ENCODE data around the gene LRRC18. TPM values are rescaled to one million over a fixed set of nuclear protein-coding genes. Genes with fewer than 3 reads are reported as not detected.

The LRRC18 gene
- total and polyA plus RNA-seq, 10 of the 15 experiments (the other 5 are each of a cell fraction or from before 2014, with no cell fraction given) = 0.16 to 0.47 (median 0.24) TPM; not detected in 6

DNA sequence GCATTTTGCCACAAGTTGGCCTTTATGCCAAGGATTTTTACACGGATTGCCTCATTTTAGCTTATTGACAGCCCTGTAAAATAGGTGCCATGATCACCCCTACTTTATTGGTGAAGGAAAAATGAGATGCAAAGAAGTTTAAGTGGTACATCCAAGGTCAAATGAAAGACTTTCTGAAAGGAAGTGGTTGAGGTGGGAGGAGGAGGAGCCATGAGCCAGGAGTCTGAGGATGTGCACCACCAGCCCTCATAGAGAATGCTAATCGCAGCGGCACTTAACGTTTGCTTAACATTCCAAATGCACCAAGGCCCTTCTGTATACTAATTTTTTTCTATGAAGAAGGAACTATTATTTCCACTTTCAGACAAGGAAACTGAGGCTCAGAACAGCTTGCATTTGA lies 31.0 kb upstream of the LRRC18 start:
- Histone ChIP-seq H3K4me3 (no peak overlapping the region), H3K27ac (ENCODE audit: control insufficient read depth, insufficient read depth) (no peak overlapping the region), H3K4me1 (ENCODE audit: control insufficient read depth, insufficient read depth, low read length) (no peaks in the 10 kb centered on the region), H3K4me2 (ENCODE audit: control insufficient read depth, insufficient read depth) (no peak overlapping the region), H3K79me2 (ENCODE audit: control insufficient read depth, insufficient read depth, low read length) (no peaks in the 10 kb centered on the region), H3K9ac (ENCODE audit: control insufficient read depth, insufficient read depth, low read length) (no peak overlapping the region), H3K27me3 (replicated peaks in 1 of 2; ENCODE audit: control insufficient read depth in 2 of 2, insufficient read depth in 2 of 2, low read length in 1 of 2) (no peaks in the 10 kb centered on the region), H3K9me3 (replicated peaks; ENCODE audit: control insufficient read depth, insufficient read depth, low read length) (no peaks in the 10 kb centered on the region), H4K20me1 (ENCODE audit: control insufficient read depth, insufficient read depth) (no peaks in the 10 kb centered on the region), H3K36me3 (ENCODE audit: control insufficient read depth in 2 of 2, insufficient read depth in 2 of 2, low read length in 1 of 2) (peaks cover 20 to 33% of the 10 kb centered on the region in 2 experiments), H2AFZ (ENCODE audit: control insufficient read depth, low read depth, low read length) (no peak overlapping the region)
- CTCF ChIA-PET = interaction anchor here (1.2 kb wide), 1 partner anchor 312 kb away, joined by 3 read pairs; no protein-coding TSS in a partner anchor
- POLR2A ChIA-PET = no interaction called here
- no TSS peak for BruUV-seq (replicated peaks)
- 100% methylated on average over 4 of the region's 4 CpGs for WGBS (ENCODE audit: insufficient coverage, insufficient replicate concordance, low lambda C conversion rate, missing lambda C conversion rate)
- TF ChIP-seq IKZF1 (conservative IDR thresholded peaks at IDR 0.05) (no peak), SREBF1 (IDR thresholded peaks at IDR 0.05; ENCODE audit: low read length) (no peak), HDAC2 (IDR thresholded peaks at IDR 0.05) (no peak), TCF12 (IDR thresholded peaks at IDR 0.05; ENCODE audit: low read depth, low read length) (no peak), KDM1A (IDR thresholded peaks at IDR 0.05; ENCODE audit: borderline replicate concordance) (no peak), CEBPB (IDR thresholded peaks at IDR 0.05; ENCODE audit: borderline replicate concordance in 1 of 2, low read depth in 2 of 2, low read length in 2 of 2) (no peak), NFXL1 (IDR thresholded peaks at IDR 0.05; ENCODE audit: borderline replicate concordance) (no peak), ZSCAN29 (IDR thresholded peaks at IDR 0.05) (no peak), RCOR1 (conservative IDR thresholded peaks at IDR 0.05; ENCODE audit: low read depth, low read length) (no peak), CBFB (IDR thresholded peaks at IDR 0.05; ENCODE audit: low read depth) (no peak)
- TF ChIP-seq, protein P1, sequence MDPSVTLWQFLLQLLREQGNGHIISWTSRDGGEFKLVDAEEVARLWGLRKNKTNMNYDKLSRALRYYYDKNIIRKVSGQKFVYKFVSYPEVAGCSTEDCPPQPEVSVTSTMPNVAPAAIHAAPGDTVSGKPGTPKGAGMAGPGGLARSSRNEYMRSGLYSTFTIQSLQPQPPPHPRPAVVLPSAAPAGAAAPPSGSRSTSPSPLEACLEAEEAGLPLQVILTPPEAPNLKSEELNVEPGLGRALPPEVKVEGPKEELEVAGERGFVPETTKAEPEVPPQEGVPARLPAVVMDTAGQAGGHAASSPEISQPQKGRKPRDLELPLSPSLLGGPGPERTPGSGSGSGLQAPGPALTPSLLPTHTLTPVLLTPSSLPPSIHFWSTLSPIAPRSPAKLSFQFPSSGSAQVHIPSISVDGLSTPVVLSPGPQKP (IDR thresholded peaks at IDR 0.05; ENCODE audit: low read depth, low read length) = no peak
- TF ChIP-seq, protein P2, sequence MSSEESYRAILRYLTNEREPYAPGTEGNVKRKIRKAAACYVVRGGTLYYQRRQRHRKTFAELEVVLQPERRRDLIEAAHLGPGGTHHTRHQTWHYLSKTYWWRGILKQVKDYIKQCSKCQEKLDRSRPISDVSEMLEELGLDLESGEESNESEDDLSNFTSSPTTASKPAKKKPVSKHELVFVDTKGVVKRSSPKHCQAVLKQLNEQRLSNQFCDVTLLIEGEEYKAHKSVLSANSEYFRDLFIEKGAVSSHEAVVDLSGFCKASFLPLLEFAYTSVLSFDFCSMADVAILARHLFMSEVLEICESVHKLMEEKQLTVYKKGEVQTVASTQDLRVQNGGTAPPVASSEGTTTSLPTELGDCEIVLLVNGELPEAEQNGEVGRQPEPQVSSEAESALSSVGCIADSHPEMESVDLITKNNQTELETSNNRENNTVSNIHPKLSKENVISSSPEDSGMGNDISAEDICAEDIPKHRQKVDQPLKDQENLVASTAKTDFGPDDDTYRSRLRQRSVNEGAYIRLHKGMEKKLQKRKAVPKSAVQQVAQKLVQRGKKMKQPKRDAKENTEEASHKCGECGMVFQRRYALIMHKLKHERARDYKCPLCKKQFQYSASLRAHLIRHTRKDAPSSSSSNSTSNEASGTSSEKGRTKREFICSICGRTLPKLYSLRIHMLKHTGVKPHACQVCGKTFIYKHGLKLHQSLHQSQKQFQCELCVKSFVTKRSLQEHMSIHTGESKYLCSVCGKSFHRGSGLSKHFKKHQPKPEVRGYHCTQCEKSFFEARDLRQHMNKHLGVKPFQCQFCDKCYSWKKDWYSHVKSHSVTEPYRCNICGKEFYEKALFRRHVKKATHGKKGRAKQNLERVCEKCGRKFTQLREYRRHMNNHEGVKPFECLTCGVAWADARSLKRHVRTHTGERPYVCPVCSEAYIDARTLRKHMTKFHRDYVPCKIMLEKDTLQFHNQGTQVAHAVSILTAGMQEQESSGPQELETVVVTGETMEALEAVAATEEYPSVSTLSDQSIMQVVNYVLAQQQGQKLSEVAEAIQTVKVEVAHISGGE (CRISPR knock-in tag; IDR thresholded peaks at IDR 0.05) = no peak
- in situ Hi-C loops (cut with MboI) (no loop called here), intact Hi-C loops (cut with micrococcal nuclease; ENCODE audit: unreplicated experiment) (no loop called here)
- no peak for ATAC-seq
- DNase-seq (ENCODE audit: low read depth, low spot score) = no peak
- SMC1A ChIA-PET (ENCODE audit: uncharacterized antibody, unreplicated experiment) = no interaction called here
- no peak for FAIRE-seq
- RAD21 ChIA-PET (ENCODE audit: unreplicated experiment) = no interaction called here
